H9 (cell line): ENCODE results near the gene ATF3. TPM values are rescaled to one million over a fixed set of nuclear protein-coding genes. Genes with fewer than 3 reads are reported as not detected.

ENCODE experiments used
- DNase-seq: peaks from one replicate; pipeline ENCODE4 v3.0.0-alpha.2; 2017
- H2AFZ ChIP-seq: one replicate; pipeline ENCODE4 v1.6.1; 2013; ENCODE audit warnings: mild to moderate bottlenecking, low read length, control low read depth, moderate library complexity
- H2AK5ac ChIP-seq: 2 replicates; pipeline ENCODE4 v1.6.1; 2013; ENCODE audit warnings: low read length, control low read depth, mixed read lengths; ENCODE audit not compliant: insufficient read length
- H2BK120ac ChIP-seq: one replicate; pipeline ENCODE4 v1.6.1; 2013; ENCODE audit warnings: low read depth, mild to moderate bottlenecking, low read length, control low read depth, inconsistent platforms; ENCODE audit not compliant: poor library complexity, severe bottlenecking
- H2BK12ac ChIP-seq: 2 replicates; pipeline ENCODE4 v1.6.1; 2013; ENCODE audit warnings: low read length, control low read depth, mixed read lengths, low read depth; ENCODE audit not compliant: insufficient read length
- H2BK15ac ChIP-seq: 2 replicates; pipeline ENCODE4 v1.6.1; 2013; ENCODE audit warnings: low read depth, low read length, control low read depth
- H2BK20ac ChIP-seq: one replicate; pipeline ENCODE4 v1.6.1; 2013; ENCODE audit warnings: low read depth, mild to moderate bottlenecking, low read length, control low read depth, inconsistent platforms; ENCODE audit not compliant: poor library complexity, severe bottlenecking
- H2BK5ac ChIP-seq: 2 replicates; pipeline ENCODE4 v1.6.1; 2013; ENCODE audit warnings: low read length, control low read depth, mixed read lengths; ENCODE audit not compliant: insufficient read length
- H3K14ac ChIP-seq: 2 replicates; pipeline ENCODE4 v1.6.1; 2013; ENCODE audit warnings: low read length, control low read depth; ENCODE audit not compliant: insufficient read depth
- H3K18ac ChIP-seq: 2 replicates; pipeline ENCODE4 v1.6.1; 2013; ENCODE audit warnings: low read depth, mild to moderate bottlenecking, mixed read lengths, low read length, control low read depth; ENCODE audit not compliant: insufficient read length
- H3K23ac ChIP-seq: 2 replicates; pipeline ENCODE4 v1.6.1; 2013; ENCODE audit warnings: low read length, control low read depth, mixed read lengths, low read depth; ENCODE audit not compliant: insufficient read length
- H3K23me2 ChIP-seq: 2 replicates; pipeline ENCODE4 v1.6.1; 2013; ENCODE audit warnings: low read depth, mild to moderate bottlenecking, mixed read lengths, low read length, control low read depth; ENCODE audit not compliant: insufficient read length, poor library complexity, severe bottlenecking
- H3K27ac ChIP-seq: 2 replicates; pipeline ENCODE4 v1.5.1; 2013; ENCODE audit warnings: low read length, control low read depth, mixed read lengths, low read depth; ENCODE audit not compliant: insufficient read length
- H3K27me3 ChIP-seq: 2 replicates; pipeline ENCODE4 v1.6.1; 2013; ENCODE audit warnings: low read length, control low read depth, inconsistent platforms; ENCODE audit not compliant: insufficient read depth
- H3K4ac ChIP-seq: 2 replicates; pipeline ENCODE4 v1.6.1; 2013; ENCODE audit warnings: low read depth, mild to moderate bottlenecking, control low read depth, inconsistent platforms, low read length, moderate library complexity
- H3K4me1 ChIP-seq: 2 replicates; pipeline ENCODE4 v1.6.1; 2013; ENCODE audit warnings: low read length, control low read depth, inconsistent platforms; ENCODE audit not compliant: insufficient read depth
- H3K4me2 ChIP-seq: 2 replicates; pipeline ENCODE4 v1.6.1; 2013; ENCODE audit warnings: low read length, control low read depth, mixed read lengths; ENCODE audit not compliant: insufficient read length, insufficient read depth
- H3K56ac ChIP-seq: 2 replicates; pipeline ENCODE4 v1.6.1; 2013; ENCODE audit warnings: low read depth, mild to moderate bottlenecking, mixed read lengths, low read length, control low read depth; ENCODE audit not compliant: insufficient read length
- H3K79me1 ChIP-seq: 2 replicates; pipeline ENCODE4 v1.6.1; 2013; ENCODE audit warnings: low read depth, mild to moderate bottlenecking, moderate library complexity, low read length, control low read depth, inconsistent platforms; ENCODE audit not compliant: insufficient read depth, poor library complexity, severe bottlenecking
- H3K79me2 ChIP-seq: 2 replicates; pipeline ENCODE4 v1.6.1; 2013; ENCODE audit warnings: low read length, control low read depth, inconsistent platforms; ENCODE audit not compliant: insufficient read depth
- H3K9ac ChIP-seq: 2 replicates; pipeline ENCODE4 v1.6.1; 2013; ENCODE audit warnings: low read length, control low read depth, mixed read lengths; ENCODE audit not compliant: insufficient read length; ENCODE audit errors: extremely low read depth
- H3K9me3 ChIP-seq: one replicate; pipeline ENCODE4 v1.6.1; 2013; ENCODE audit warnings: low read depth, low read length, inconsistent platforms; ENCODE audit not compliant: control insufficient read depth
- H3T11ph ChIP-seq: one replicate; pipeline ENCODE4 v1.6.1; 2013; ENCODE audit warnings: mild to moderate bottlenecking, low read length, control low read depth, inconsistent platforms
- H4K20me1 ChIP-seq: one replicate; pipeline ENCODE4 v1.6.1; 2013; ENCODE audit not compliant: control insufficient read depth, insufficient read length, insufficient read depth
- H4K5ac ChIP-seq: 2 replicates; pipeline ENCODE4 v1.6.1; 2013; ENCODE audit warnings: low read depth, mild to moderate bottlenecking, mixed read lengths, low read length, control low read depth; ENCODE audit not compliant: insufficient read length
- H4K8ac ChIP-seq: replicated peaks from 2 replicates; pipeline ENCODE4 v1.6.1; 2013; ENCODE audit warnings: low read length, control low read depth, mixed read lengths, low read depth; ENCODE audit not compliant: insufficient read length
- H4K91ac ChIP-seq: 2 replicates; pipeline ENCODE4 v1.6.1; 2013; ENCODE audit warnings: low read depth, mild to moderate bottlenecking, moderate library complexity, mixed read lengths, low read length, control low read depth; ENCODE audit not compliant: insufficient read length
- H3K27ac Mint-ChIP-seq, 3 experiments: 2 replicates in 2 of 3; 3 replicates in 1 of 3; pipeline ENCODE4 v1.8.0; 2020 to 2021; ENCODE audit warnings: mixed read lengths in 3 of 3, mild to moderate bottlenecking in 1 of 3, moderate library complexity in 1 of 3
- H3K27me3 Mint-ChIP-seq: 2 replicates; pipeline ENCODE4 v1.8.0; 2021; ENCODE audit warnings: low read depth, mild to moderate bottlenecking, moderate library complexity, mixed read lengths
- H3K36me3 Mint-ChIP-seq, 3 experiments: 2 replicates in 2 of 3; 3 replicates in 1 of 3; pipeline ENCODE4 v1.8.0; 2020 to 2021; ENCODE audit warnings: low read depth in 3 of 3, mixed read lengths in 3 of 3; ENCODE audit not compliant: insufficient read depth in 1 of 3
- H3K4me1 Mint-ChIP-seq, 2 experiments: 2 replicates each; pipeline ENCODE4 v1.8.0; 2020; ENCODE audit warnings: mixed read lengths in 2 of 2
- H3K4me3 Mint-ChIP-seq, 2 experiments: 2 replicates in 1 of 2; 3 replicates in 1 of 2; pipeline ENCODE4 v1.8.0; 2020 to 2021; ENCODE audit warnings: mild to moderate bottlenecking in 2 of 2, mixed read lengths in 2 of 2, moderate library complexity in 1 of 2
- H3K9me3 Mint-ChIP-seq, 2 experiments: 2 replicates in 1 of 2; 3 replicates in 1 of 2; pipeline ENCODE4 v1.8.0; 2020; ENCODE audit warnings: mild to moderate bottlenecking in 2 of 2, mixed read lengths in 2 of 2, moderate library complexity in 1 of 2
- WGBS: extraction: QIAGEN DNeasy Blood & Tissue Kit; methylation state at CpG from one replicate; pipeline ENCODE4 v1.1.7; 2013; ENCODE audit warnings: missing lambda C conversion rate, low lambda C conversion rate, mixed read lengths; ENCODE audit not compliant: insufficient read length; ENCODE audit errors: extremely low coverage; 5-methylcytosine and 5-hydroxymethylcytosine counted together
- total RNA-seq: library from RNA; stranded (reverse); gene quantifications from 2 replicates; pipeline ENCODE4 v1.2.1, GENCODE V29; 2021
- TF ChIP-seq, protein P1 (sequence below): fragments of 200-600 bp; sonication (generic); conservative IDR thresholded peaks from 3 replicates; pipeline ENCODE4 v1.8.0; 2021; ENCODE audit warnings: antibody characterized with exemption, mild to moderate bottlenecking

Gene ATF3
- total RNA-seq, 1 experiment from 2014 or later: 14.7 TPM

DNA sequence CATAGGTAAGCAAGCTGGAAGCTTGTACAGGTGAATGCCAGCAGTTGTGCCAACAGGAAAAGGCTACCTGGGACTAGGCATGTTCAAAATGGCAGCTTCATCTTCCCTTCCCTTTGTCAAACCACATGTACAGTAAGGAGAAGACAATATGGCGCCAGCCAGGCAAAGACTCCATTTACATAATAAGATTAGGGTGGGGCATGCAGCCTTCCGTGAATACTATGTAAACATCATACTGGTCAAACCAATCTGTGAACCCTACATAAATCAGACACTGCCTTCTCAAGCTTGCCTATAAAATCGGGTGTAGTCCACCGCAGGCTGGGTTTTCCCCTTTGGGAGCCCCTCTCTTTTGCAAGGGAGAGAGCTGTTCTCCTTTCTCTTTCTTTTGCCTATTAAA lies 24.6 kb downstream of the ATF3 start:
- no peak for DNase-seq
- H3K27me3 ChIP-seq: no peaks in the 10 kb centered on the region
- no peak overlapping the region for H4K91ac ChIP-seq
- H3K36me3 Mint-ChIP-seq: peaks cover 5 to 14% (median 7%) of the 10 kb centered on the region in 3 experiments; a peak in 6 of 7 replicates
- no peak overlapping the region for H4K5ac ChIP-seq
- H3K79me1 ChIP-seq: no peaks in the 10 kb centered on the region
- H3K56ac ChIP-seq: no peak overlapping the region
- no peak overlapping the region for H2AK5ac ChIP-seq
- H3K27me3 Mint-ChIP-seq: peaks cover 8% of the 10 kb centered on the region; the same call in 1 of the 2 replicates
- no peaks in the 10 kb centered on the region for H3K23me2 ChIP-seq
- no peak overlapping the region for H3K4me3 Mint-ChIP-seq
- H3K9ac ChIP-seq: no peak overlapping the region
- no CpG with 5 or more reads among the region's 4 CpGs for WGBS
- H3K23ac ChIP-seq: no peak overlapping the region
- peaks cover 7% of the 10 kb centered on the region in 2 experiments; a peak in 4 of 5 replicates for H3K9me3 Mint-ChIP-seq
- H2BK20ac ChIP-seq: no peak overlapping the region
- H2AFZ ChIP-seq: no peak overlapping the region
- no peak overlapping the region for H4K8ac ChIP-seq
- no peak overlapping the region for H2BK15ac ChIP-seq
- H3K27ac ChIP-seq: no peak overlapping the region
- TF ChIP-seq, protein P1, sequence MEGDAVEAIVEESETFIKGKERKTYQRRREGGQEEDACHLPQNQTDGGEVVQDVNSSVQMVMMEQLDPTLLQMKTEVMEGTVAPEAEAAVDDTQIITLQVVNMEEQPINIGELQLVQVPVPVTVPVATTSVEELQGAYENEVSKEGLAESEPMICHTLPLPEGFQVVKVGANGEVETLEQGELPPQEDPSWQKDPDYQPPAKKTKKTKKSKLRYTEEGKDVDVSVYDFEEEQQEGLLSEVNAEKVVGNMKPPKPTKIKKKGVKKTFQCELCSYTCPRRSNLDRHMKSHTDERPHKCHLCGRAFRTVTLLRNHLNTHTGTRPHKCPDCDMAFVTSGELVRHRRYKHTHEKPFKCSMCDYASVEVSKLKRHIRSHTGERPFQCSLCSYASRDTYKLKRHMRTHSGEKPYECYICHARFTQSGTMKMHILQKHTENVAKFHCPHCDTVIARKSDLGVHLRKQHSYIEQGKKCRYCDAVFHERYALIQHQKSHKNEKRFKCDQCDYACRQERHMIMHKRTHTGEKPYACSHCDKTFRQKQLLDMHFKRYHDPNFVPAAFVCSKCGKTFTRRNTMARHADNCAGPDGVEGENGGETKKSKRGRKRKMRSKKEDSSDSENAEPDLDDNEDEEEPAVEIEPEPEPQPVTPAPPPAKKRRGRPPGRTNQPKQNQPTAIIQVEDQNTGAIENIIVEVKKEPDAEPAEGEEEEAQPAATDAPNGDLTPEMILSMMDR: no peak
- no peaks in the 10 kb centered on the region for H3K9me3 ChIP-seq
- H3K4me2 ChIP-seq: no peak overlapping the region
- no peak overlapping the region for H3T11ph ChIP-seq
- H3K4me1 ChIP-seq: peaks cover 3% of the 10 kb centered on the region; the same call in 1 of the 2 replicates
- no peak overlapping the region for H2BK120ac ChIP-seq
- no peaks in the 10 kb centered on the region for H3K79me2 ChIP-seq
- H4K20me1 ChIP-seq: no peaks in the 10 kb centered on the region
- H3K4me1 Mint-ChIP-seq: peaks cover 10 to 13% of the 10 kb centered on the region in 2 experiments
- no peak overlapping the region for H3K27ac Mint-ChIP-seq
- no peak overlapping the region for H3K4ac ChIP-seq
- no peak overlapping the region for H2BK12ac ChIP-seq
- H3K14ac ChIP-seq: no peak overlapping the region
- H2BK5ac ChIP-seq: no peak overlapping the region
- no peak overlapping the region for H3K18ac ChIP-seq
